ENCODE measurements around the gene CCSER1.
A peak's percentile ranks its signal among the peaks of the same experiment; 100 is the strongest.
"Not testable (repeated sequence)": the region's sequence is repeated elsewhere in the genome, so short reads cannot be mapped to it uniquely, and the experiment has no call there.

The CCSER1 gene

GRCh38 chr4:91470671-91471070 is 1343.5 kb downstream of the CCSER1 start:
- DNase-seq, result no peak

- DNase-seq, result no peak
Observed at GRCh38 chr4:91471280-91471679, 1344.1 kb downstream of the CCSER1 start.

GRCh38 chr4:91472046-91472445 is 1344.9 kb downstream of the CCSER1 start:
- DNase-seq, result no peak

- no peak for DNase-seq
Observed at GRCh38 chr4:91485415-91485814, 1358.2 kb downstream of the CCSER1 start.

GRCh38 chr4:91488946-91489345 is 1361.8 kb downstream of the CCSER1 start:
- no peak for DNase-seq

DNA sequence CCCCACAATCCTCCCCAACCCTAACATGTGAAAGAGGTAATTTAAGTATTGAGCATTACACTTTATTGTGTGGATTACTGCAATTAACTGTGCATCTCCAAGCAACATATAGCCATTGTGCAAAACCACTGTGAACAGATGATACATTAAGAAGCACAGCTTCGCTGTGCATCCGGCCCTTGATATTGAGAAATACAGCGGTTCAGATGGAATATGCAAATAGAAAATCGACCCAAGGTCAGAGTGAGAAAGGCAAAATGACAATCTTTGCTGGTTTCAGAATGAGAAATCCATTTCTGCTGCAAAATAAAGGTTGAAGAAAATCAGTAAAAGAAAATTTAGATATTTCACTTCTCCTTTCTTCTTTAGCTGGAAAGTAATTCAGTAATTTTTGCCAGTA is 1370.7 kb downstream of the CCSER1 start:
- no peak for DNase-seq

DNA sequence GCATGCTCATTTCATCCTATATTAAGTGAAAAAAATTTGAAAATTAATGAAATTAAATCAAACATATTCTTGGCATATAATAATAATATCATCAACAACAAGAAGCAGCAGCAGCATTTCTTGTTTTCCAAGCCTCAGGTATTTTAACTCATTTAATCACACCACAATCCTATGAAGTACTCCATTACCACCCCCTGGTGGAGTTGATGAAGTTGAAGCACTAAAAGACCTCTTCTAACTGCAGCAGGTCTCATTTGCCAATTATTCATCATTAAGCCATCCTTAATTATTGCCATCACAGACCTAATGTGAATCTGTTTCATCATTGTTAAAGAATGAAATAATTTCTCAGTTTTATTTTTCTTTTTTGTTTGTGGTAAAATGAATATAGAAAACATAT is 1375.2 kb downstream of the CCSER1 start:
- DNase-seq, result peak; percentile 17

GRCh38 chr4:91513326-91513725 is 1386.1 kb downstream of the CCSER1 start:
- no peak for DNase-seq

GRCh38 chr4:91519155-91519554 is 1392.0 kb downstream of the CCSER1 start:
- no peak for DNase-seq

DNA sequence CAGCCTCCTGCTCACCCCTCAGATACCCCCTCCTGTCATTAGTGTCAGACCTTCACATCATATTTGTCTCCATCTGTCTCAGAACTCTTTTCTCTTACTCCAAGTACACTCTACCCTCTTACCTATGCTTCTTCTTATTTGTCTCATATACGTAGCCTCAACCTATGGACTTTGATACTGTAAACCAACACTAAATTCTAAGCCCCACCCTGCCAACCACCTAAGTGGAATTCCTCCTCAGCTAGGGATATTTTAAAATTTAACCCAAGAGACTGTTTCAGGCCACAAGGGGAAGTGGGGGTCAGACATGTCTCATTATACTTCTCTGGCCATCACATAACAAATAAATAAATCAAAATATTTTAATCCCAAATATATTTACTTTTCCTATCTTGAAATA is 1398.4 kb downstream of the CCSER1 start:
- no peak for DNase-seq

- DNase-seq, result no peak
Observed at GRCh38 chr4:91527056-91527455, 1399.9 kb downstream of the CCSER1 start.

- DNase-seq, result no peak
Observed at GRCh38 chr4:91567594-91567993, 1440.4 kb downstream of the CCSER1 start.

DNA sequence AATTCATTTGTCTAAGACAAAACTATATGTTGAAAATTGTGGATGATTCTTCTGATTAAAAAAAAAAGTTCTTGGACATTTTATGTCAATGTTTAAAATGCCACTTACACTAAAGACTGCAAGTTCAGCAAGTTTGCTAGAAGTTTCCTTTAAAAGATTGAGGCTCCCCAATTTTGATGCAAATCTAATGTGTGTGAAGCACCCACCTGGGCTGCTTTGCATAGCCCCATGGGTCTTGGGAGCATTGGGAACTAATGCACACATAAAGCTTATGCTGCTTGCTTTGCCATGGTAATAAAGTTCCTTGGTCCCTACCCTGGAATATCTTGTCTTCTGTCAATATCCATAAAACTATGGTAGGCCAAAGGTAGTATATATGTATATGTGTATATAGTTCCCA is 1450.7 kb downstream of the CCSER1 start:
- no peak for DNase-seq

GRCh38 chr4:91590260-91590659 is 1463.1 kb downstream of the CCSER1 start:
- no peak for DNase-seq

DNA sequence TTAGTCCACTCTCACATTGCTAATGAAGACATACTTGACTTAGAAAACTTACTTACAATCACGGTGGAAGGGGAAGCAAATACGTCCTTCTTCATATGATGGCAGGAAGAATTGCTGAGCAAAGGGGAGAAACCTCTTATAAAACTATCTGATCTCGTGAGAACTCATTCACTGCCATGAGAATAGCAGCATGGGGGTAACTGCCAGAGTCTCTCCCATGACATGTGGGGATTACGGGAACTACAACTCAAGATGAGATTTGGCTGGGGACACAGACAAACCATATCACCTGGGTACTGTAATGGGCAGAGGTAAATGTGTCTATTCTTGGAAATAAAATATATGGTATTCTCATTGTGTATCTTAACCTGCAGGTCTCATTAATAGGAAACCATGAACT is 1464.9 kb downstream of the CCSER1 start:
- DNase-seq, result no peak

- DNase-seq, result no peak
Observed at GRCh38 chr4:91596718-91597117, 1469.5 kb downstream of the CCSER1 start.

DNA sequence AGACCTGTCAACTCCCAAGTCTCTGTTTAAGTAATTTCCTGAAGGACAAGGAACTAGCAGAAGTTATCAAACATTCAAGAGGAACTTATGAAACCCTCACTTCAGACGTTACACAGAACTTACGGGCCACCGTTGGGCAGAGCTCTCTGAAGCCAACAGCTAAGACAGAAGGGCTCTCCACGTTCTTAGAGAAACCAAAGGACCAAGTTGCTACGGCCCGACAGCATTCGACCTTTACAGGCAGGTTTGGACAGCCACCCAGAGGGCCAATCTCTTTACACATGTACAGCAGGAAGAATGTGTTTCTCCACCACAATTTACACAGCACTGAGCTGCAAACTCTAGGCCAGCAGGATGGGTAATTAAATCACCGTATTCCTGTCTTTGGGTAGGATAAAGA is 1471.5 kb downstream of the CCSER1 start:
- DNase-seq, result no peak

DNA sequence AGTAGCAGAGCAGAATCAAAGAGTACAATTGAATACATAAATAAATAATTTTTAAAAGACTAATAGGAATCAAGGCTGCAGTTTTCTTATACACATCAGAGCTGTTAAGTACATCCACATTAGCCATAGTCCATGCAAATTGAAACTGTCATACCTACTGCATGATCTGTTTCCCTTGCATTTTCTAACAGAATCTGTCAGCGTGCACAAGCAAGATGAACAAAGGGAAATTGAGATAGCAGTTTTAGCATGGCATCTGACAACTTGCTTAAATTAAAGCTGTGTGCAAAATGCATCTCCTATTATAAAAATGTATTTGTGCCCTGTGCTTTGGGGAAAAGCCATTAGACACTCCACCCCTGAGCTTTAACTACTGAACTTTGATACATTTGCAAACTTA is 1473.1 kb downstream of the CCSER1 start:
- DNase-seq, result no peak

GRCh38 chr4:91601401-91601800 is 1474.2 kb downstream of the CCSER1 start:
- no peak for DNase-seq

DNA sequence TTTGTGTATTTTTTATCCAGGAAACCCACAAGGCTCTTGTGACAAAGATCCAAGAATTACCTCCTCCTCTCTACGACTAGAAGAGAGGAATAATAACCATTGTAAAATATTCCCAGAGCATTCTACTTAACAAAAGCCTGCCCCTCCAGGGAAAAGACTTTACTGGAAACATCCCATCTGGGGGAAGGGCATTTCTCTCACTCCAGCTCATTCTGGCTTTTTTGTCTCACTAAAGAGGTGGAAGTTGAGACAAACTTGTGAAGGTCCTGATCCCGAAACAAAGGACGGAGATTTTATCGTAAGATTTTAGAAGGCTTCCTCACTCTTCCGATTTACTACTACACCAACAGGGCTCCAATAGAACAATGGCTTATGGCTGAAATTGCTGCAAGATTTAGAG is 1484.6 kb downstream of the CCSER1 start:
- no peak for DNase-seq

GRCh38 chr4:91620952-91621351 is 1493.8 kb downstream of the CCSER1 start:
- DNase-seq, result no peak

DNA sequence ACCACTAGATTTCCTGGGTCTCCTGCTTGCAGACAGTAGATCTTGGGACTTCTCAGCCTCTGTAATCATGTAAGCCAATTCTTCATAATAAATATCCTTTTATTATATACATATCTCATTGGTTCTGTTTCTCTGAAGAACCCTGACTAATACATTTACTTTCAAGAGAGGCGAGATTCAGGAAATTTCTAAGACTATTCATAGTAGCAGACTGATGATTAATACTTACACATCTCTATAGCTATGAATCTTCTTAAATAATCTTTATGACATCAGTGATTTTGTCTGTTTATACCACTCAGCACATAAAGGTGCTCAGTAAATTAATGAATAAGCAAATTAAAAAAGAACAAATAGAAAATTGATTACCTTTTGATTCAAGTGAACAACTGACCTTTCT is 1494.3 kb downstream of the CCSER1 start:
- DNase-seq, result no peak

- DNase-seq, result no peak
Observed at GRCh38 chr4:91622925-91623602, 1495.9 kb downstream of the CCSER1 start.

DNA sequence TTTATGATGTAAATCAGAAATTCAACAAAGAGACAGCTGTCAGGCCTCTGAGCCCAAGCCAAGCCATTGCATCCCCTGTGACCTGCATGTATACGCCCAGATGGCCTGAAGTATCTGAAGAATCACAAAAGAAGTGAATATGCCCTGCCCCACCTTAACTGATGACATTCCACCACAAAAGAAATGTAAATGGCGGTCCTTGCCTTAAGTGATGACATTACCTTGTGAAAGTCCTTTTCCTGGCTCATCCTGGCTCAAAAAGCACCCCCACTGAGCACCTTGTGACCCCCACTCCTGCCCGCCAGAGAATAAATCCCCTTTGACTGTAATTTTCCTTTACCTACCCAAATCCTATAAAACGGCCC is 1496.4 kb downstream of the CCSER1 start:
- DNase-seq, result not testable (repeated sequence)

DNA sequence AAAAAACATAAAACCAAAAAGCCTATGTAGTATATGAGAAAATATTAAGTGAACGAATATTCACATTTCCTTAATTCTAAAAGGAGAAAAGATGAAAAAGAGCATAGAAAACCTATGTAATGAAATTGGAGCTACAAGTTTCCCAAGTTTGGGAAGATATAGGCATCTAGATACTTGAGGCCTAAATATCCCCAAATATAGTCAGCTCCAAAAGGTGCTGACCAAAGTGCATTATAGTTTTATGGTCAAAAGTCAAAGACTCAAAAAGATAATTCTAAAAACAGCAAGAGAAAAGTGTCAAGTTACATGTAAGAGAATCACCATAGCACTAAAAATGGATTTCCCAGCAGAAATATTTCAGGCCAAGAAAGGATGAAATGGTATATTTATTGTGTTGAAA is 1502.9 kb downstream of the CCSER1 start:
- DNase-seq, result no peak

DNA sequence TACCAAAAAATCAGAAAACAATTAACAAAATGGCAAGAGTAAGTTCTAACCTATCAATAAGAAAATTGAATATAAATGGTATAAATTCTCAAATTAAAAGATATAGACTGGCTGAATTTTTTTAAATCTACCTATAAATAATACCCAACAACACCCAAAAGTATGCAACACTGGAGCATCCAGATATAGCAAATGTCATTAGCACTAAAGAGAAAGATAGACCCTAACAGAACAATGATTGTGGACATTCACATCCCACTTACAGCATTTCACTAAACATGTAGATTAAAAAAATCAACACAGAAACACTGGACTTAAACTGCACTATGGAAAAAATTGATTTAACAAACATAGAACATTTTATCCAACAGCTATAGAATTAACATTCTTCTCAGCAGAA is 1503.6 kb downstream of the CCSER1 start:
- DNase-seq, result no peak

All from NCI-H1694 treated with DMSO at 0.1 percent for 48 hours (cell line).